DOHH2 (cell line): Measurements from ENCODE around the gene EPB41L3.

Experiments
- H3F3A ChIP-seq: fragments of 200-600 bp; sonication (generic), shearing (Covaris generic); 2 replicates; pipeline ENCODE4 v1.6.0; 2016; ENCODE audit warnings: antibody characterized with exemption, mild to moderate bottlenecking; ENCODE audit not compliant: control insufficient read depth, insufficient read depth
- H3K27ac ChIP-seq: fragments of 200-600 bp; sonication (generic); 2 replicates; pipeline ENCODE4 v1.5.1; 2014; ENCODE audit warnings: low read depth, mild to moderate bottlenecking, low read length, moderate library complexity
- H3K27me3 ChIP-seq: fragments of 200-600 bp; sonication (generic); 2 replicates; pipeline ENCODE4 v1.6.1; 2014; ENCODE audit warnings: mild to moderate bottlenecking, low read length, mixed read lengths; ENCODE audit not compliant: control insufficient read depth
- H3K36me3 ChIP-seq: fragments of 200-600 bp; sonication (generic); 2 replicates; pipeline ENCODE4 v1.6.1; 2014; ENCODE audit warnings: mild to moderate bottlenecking, low read length, moderate library complexity, mixed read lengths; ENCODE audit not compliant: control insufficient read depth
- H3K4me1 ChIP-seq: fragments of 200-600 bp; sonication (generic); 2 replicates; pipeline ENCODE4 v1.6.1; 2014; ENCODE audit warnings: mild to moderate bottlenecking, low read length, mixed read lengths; ENCODE audit not compliant: control insufficient read depth
- H3K4me2 ChIP-seq: fragments of 200-600 bp; sonication (generic); 2 replicates; pipeline ENCODE4 v1.6.0; 2014; ENCODE audit warnings: mild to moderate bottlenecking, low read length, moderate library complexity
- H3K4me3 ChIP-seq: fragments of 200-600 bp; sonication (generic); 2 replicates; pipeline ENCODE4 v1.5.1; 2014; ENCODE audit warnings: mild to moderate bottlenecking, low read length, mixed read lengths
- H3K79me2 ChIP-seq: fragments of 200-600 bp; sonication (generic); 2 replicates; pipeline ENCODE4 v1.6.1; 2014; ENCODE audit warnings: mild to moderate bottlenecking, low read length, mixed read lengths; ENCODE audit not compliant: control insufficient read depth
- H3K9me2 ChIP-seq: fragments of 200-600 bp; sonication (generic); replicated peaks from 2 replicates; pipeline ENCODE4 v1.6.1; 2014; ENCODE audit warnings: mild to moderate bottlenecking, low read length, mixed read lengths; ENCODE audit not compliant: control insufficient read depth
- H3K9me3 ChIP-seq: fragments of 200-600 bp; sonication (generic); 2 replicates; pipeline ENCODE4 v1.6.1; 2014; ENCODE audit warnings: antibody characterized with exemption, low read length, mixed read lengths; ENCODE audit not compliant: control insufficient read depth, insufficient read depth
- H4K20me1 ChIP-seq: fragments of 200-600 bp; sonication (generic); 2 replicates; pipeline ENCODE4 v1.6.0; 2014; ENCODE audit warnings: low read depth, mild to moderate bottlenecking, antibody characterized with exemption, low read length, moderate library complexity; ENCODE audit not compliant: control insufficient read depth, insufficient read depth
- EZH2phosphoT487 ChIP-seq: fragments of 200-600 bp; sonication (generic); IDR thresholded peaks from 2 replicates; pipeline ENCODE4 v1.6.1; 2017; ENCODE audit warnings: borderline replicate concordance, mild to moderate bottlenecking, antibody characterized with exemption, low read length, moderate library complexity, mixed read lengths
- TF ChIP-seq, protein P1 (sequence below): fragments of 200-600 bp; sonication (generic); IDR thresholded peaks from one replicate; pipeline ENCODE4 v1.5.1; 2014; ENCODE audit warnings: antibody characterized with exemption, mild to moderate bottlenecking, low read depth, low read length; ENCODE audit not compliant: poor library complexity, severe bottlenecking

EPB41L3 gene

DNA sequence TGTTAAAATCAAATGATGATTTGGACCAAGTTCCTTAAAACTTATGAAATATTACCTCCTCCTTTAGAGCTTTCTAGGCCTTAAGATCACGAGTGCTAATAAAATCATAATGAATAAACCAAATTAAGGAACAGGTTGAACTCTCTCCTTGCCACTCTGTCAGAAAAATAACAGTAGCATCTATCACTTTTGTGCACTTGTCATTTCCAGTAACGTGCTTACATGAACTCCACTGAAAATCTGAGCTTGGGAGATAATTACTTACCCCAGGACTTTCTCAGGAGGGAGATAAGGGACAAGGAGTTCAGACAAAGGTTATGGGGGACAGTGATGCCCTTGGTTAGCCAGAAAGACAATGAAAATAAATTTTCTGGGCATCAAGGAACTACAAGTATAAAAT is 36.0 kb downstream of the EPB41L3 start:
- no peaks in the 10 kb centered on the region for H3K9me2 ChIP-seq
- H3K4me2 ChIP-seq: no peak overlapping the region
- H3K36me3 ChIP-seq: no peaks in the 10 kb centered on the region
- no peaks in the 10 kb centered on the region for H3F3A ChIP-seq
- no peaks in the 10 kb centered on the region for H4K20me1 ChIP-seq
- no peak overlapping the region for H3K27ac ChIP-seq
- TF ChIP-seq, protein P1, sequence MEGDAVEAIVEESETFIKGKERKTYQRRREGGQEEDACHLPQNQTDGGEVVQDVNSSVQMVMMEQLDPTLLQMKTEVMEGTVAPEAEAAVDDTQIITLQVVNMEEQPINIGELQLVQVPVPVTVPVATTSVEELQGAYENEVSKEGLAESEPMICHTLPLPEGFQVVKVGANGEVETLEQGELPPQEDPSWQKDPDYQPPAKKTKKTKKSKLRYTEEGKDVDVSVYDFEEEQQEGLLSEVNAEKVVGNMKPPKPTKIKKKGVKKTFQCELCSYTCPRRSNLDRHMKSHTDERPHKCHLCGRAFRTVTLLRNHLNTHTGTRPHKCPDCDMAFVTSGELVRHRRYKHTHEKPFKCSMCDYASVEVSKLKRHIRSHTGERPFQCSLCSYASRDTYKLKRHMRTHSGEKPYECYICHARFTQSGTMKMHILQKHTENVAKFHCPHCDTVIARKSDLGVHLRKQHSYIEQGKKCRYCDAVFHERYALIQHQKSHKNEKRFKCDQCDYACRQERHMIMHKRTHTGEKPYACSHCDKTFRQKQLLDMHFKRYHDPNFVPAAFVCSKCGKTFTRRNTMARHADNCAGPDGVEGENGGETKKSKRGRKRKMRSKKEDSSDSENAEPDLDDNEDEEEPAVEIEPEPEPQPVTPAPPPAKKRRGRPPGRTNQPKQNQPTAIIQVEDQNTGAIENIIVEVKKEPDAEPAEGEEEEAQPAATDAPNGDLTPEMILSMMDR: no peak
- TF ChIP-seq EZH2phosphoT487: no peak
- no peaks in the 10 kb centered on the region for H3K4me1 ChIP-seq
- no peaks in the 10 kb centered on the region for H3K9me3 ChIP-seq
- no peaks in the 10 kb centered on the region for H3K79me2 ChIP-seq
- no peaks in the 10 kb centered on the region for H3K27me3 ChIP-seq
- H3K4me3 ChIP-seq: no peak overlapping the region

DNA sequence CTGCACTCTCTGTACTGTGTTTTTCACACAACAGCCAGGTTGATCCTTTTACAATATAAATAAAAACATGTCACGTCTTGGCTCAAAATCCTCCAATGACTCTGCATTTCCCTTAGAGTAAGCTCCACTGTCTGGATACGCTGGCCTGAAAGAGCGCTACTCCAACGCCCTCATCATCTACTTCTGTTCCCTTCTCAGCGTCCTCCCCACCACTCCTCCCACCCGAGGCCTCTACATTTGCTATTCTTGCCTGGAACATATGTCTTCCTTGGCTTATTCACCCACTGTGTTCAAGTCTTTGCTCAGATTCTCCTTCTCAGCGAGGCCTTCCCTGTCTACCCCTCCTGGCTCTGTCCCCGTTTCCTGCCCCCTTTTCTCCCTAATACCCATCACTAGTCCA is 37.6 kb downstream of the EPB41L3 start:
- Histone ChIP-seq H3K27ac (no peak overlapping the region), H3K27me3 (no peaks in the 10 kb centered on the region), H3K4me2 (no peak overlapping the region), H3K36me3 (no peaks in the 10 kb centered on the region), H3K4me1 (no peaks in the 10 kb centered on the region), H3K4me3 (no peak overlapping the region), H3F3A (no peaks in the 10 kb centered on the region), H3K9me3 (no peaks in the 10 kb centered on the region), H3K79me2 (no peaks in the 10 kb centered on the region), H3K9me2 (no peaks in the 10 kb centered on the region), H4K20me1 (no peaks in the 10 kb centered on the region)
- TF ChIP-seq EZH2phosphoT487: no peak
- TF ChIP-seq, protein P1: no peak

DNA sequence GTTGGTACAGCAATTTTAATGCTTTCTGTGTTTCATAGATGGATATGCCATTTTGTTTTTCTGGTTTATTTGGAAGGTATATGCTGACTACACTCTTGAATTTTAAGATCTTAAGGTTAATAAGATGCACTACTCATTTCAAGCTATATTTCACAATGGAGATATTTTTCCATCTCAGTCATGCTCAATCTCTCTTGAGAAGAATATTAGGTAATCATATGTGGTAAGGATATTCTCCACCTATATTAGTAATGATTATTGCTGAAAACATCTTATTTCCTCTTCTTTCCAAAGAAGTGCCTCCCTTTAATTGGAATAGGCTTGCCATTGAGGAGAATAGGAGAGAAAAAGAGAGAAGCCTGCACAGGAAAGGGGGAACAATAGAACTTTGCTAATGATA is 40.1 kb downstream of the EPB41L3 start:
- Histone ChIP-seq H3K36me3 (no peaks in the 10 kb centered on the region), H3K4me1 (no peaks in the 10 kb centered on the region), H3K27me3 (no peaks in the 10 kb centered on the region), H3K4me3 (no peak overlapping the region), H4K20me1 (no peaks in the 10 kb centered on the region), H3F3A (no peaks in the 10 kb centered on the region), H3K27ac (no peak overlapping the region), H3K79me2 (no peaks in the 10 kb centered on the region), H3K9me3 (no peaks in the 10 kb centered on the region), H3K9me2 (no peaks in the 10 kb centered on the region), H3K4me2 (no peak overlapping the region)
- no peak for TF ChIP-seq EZH2phosphoT487
- TF ChIP-seq, protein P1: no peak
